HL-60/S4 (cell line): ENCODE measurements around the gene FES.
"Not testable (repeated sequence)": the region's sequence is repeated elsewhere in the genome, so short reads cannot be mapped to it uniquely, and the experiment has no call there.

Source experiments
- in situ Hi-C: fragments of 300-500 bp; cut with MboI; formaldehyde crosslinking; loops from 2 replicates; pipeline ENCODE4 v1.14.3; 2022; ENCODE audit warnings: low sequenced_read_pairs

FES gene

GRCh38 chr15:90860942-90861675 lies 23.2 kb upstream of the FES start:
- in situ Hi-C loops = no loop called here

GRCh38 chr15:90862487-90862886 lies 21.8 kb upstream of the FES start:
- in situ Hi-C loops = no loop called here

GRCh38 chr15:90862964-90863778 lies 21.1 kb upstream of the FES start:
- in situ Hi-C loops = no loop called here

- in situ Hi-C loops = no loop called here
Observed at GRCh38 chr15:90863987-90864386, 20.3 kb upstream of the FES start.

GRCh38 chr15:90864507-90864906 lies 19.8 kb upstream of the FES start:
- in situ Hi-C loops = no loop called here

GRCh38 chr15:90865702-90866101 lies 18.6 kb upstream of the FES start:
- in situ Hi-C loops = no loop called here

GRCh38 chr15:90866161-90866715 lies 18.1 kb upstream of the FES start:
- in situ Hi-C loops = no loop called here

GRCh38 chr15:90866800-90867199 lies 17.5 kb upstream of the FES start:
- in situ Hi-C loops = no loop called here

GRCh38 chr15:90868261-90868689 lies 16.0 kb upstream of the FES start, which contains the start of gene FURIN:
FURIN (plus strand) TSS chr15:90868588; CDS start chr15:90875741, 7,153 bp downstream.
- in situ Hi-C loops = no loop called here

- in situ Hi-C loops = no loop called here
Observed at GRCh38 chr15:90869140-90869541, 15.2 kb upstream of the FES start.

- in situ Hi-C loops = no loop called here
Observed at GRCh38 chr15:90869601-90870353, 14.5 kb upstream of the FES start.

GRCh38 chr15:90870354-90871138 lies 13.8 kb upstream of the FES start:
- in situ Hi-C loops = no loop called here

- in situ Hi-C loops = no loop called here
Observed at GRCh38 chr15:90871139-90871715, 13.1 kb upstream of the FES start.

GRCh38 chr15:90871716-90872485 lies 12.4 kb upstream of the FES start:
- in situ Hi-C loops = no loop called here

- in situ Hi-C loops = no loop called here
Observed at GRCh38 chr15:90872486-90873184, 11.7 kb upstream of the FES start.

GRCh38 chr15:90873488-90873997 lies 10.8 kb upstream of the FES start:
- in situ Hi-C loops = no loop called here

- in situ Hi-C loops = no loop called here
Observed at GRCh38 chr15:90873998-90874605, 10.2 kb upstream of the FES start.

GRCh38 chr15:90874986-90875385 lies 9.3 kb upstream of the FES start:
- in situ Hi-C loops = not testable (repeated sequence)
